GM06990 (cell line): ENCODE data around the gene COL9A3.
"Not testable (repeated sequence)": the region's sequence is repeated elsewhere in the genome, so short reads cannot be mapped to it uniquely, and the experiment has no call there.

Experiments
- DNase-seq: peaks from one replicate; pipeline ENCODE4 v3.0.0-alpha.2; 2011; ENCODE audit not compliant: insufficient read length; ENCODE audit errors: extremely low read depth
- H3K27me3 ChIP-seq: replicated peaks from 2 replicates; pipeline ENCODE4 v1.6.0; 2011; ENCODE audit warnings: low read length; ENCODE audit not compliant: control insufficient read depth, insufficient read depth
- H3K36me3 ChIP-seq: 2 replicates; pipeline ENCODE4 v1.5.1; 2011; ENCODE audit warnings: low read length; ENCODE audit not compliant: control insufficient read depth, insufficient read depth
- H3K4me3 ChIP-seq: replicated peaks from 2 replicates; pipeline ENCODE4 v1.5.1; 2011; ENCODE audit warnings: low read depth, mild to moderate bottlenecking, control low read depth, low read length
- CTCF ChIP-seq: IDR thresholded peaks from 2 replicates; pipeline ENCODE4 v1.5.1; 2011; ENCODE audit warnings: low read length, control low read depth, mild to moderate bottlenecking, inconsistent platforms; ENCODE audit not compliant: insufficient read depth, poor library complexity, severe bottlenecking

COL9A3 gene

GRCh38 chr20:62846166-62846890, 29.5 kb downstream of the COL9A3 start:
- no peak for TF ChIP-seq CTCF
- H3K4me3 ChIP-seq, result no peak overlapping the region
- no peaks in the 10 kb centered on the region for H3K27me3 ChIP-seq
- DNase-seq, result no peak
- H3K36me3 ChIP-seq, result no peaks in the 10 kb centered on the region

- not testable (repeated sequence) for H3K4me3 ChIP-seq, H3K27me3 ChIP-seq, DNase-seq, H3K36me3 ChIP-seq
Observed at GRCh38 chr20:62848917-62849316, 32.1 kb downstream of the COL9A3 start.

GRCh38 chr20:62849431-62849830, 32.6 kb downstream of the COL9A3 start:
- TF ChIP-seq CTCF, result no peak
- H3K36me3 ChIP-seq, result no peaks in the 10 kb centered on the region; the same call in none of the 2 replicates
- DNase-seq, result no peak

GRCh38 chr20:62850333-62850974, 33.6 kb downstream of the COL9A3 start:
- DNase-seq, result no peak
- H3K27me3 ChIP-seq, result no peaks in the 10 kb centered on the region
- H3K4me3 ChIP-seq, result no peak overlapping the region
- no peak for TF ChIP-seq CTCF
- no peaks in the 10 kb centered on the region; the same call in none of the 2 replicates for H3K36me3 ChIP-seq

More at GRCh38 chr20:62849431-62849830, 32.6 kb downstream of the COL9A3 start:
- H3K4me3 ChIP-seq, result no peak overlapping the region
- H3K27me3 ChIP-seq, result no peaks in the 10 kb centered on the region

- DNase-seq, result no peak
- no peak for TF ChIP-seq CTCF
Observed at GRCh38 chr20:62852196-62852595, 35.3 kb downstream of the COL9A3 start.

GRCh38 chr20:62852841-62853240, 36.0 kb downstream of the COL9A3 start:
- no peak for DNase-seq
- Histone ChIP-seq H3K4me3 (no peak overlapping the region), H3K36me3 (peaks cover 3% of the 10 kb centered on the region), H3K27me3 (no peaks in the 10 kb centered on the region)
- no peak for TF ChIP-seq CTCF

More at GRCh38 chr20:62852196-62852595, 35.3 kb downstream of the COL9A3 start:
- peaks cover 3% of the 10 kb centered on the region for H3K36me3 ChIP-seq
- H3K4me3 ChIP-seq, result no peak overlapping the region
- no peaks in the 10 kb centered on the region for H3K27me3 ChIP-seq

GRCh38 chr20:62853304-62853703, 36.5 kb downstream of the COL9A3 start:
- not testable (repeated sequence) for H3K27me3 ChIP-seq, H3K36me3 ChIP-seq, H3K4me3 ChIP-seq, DNase-seq
